HG03521 (cell line): ENCODE data around the gene TRIM72.
"Not testable (repeated sequence)": the region's sequence is repeated elsewhere in the genome, so short reads cannot be mapped to it uniquely, and the experiment has no call there.

ENCODE experiments used
- ATAC-seq: cut with Tn5 transposase; IDR thresholded peaks from one replicate; pipeline ENCODE4 v1.9.1; 2021; ENCODE audit warnings: mild to moderate bottlenecking, moderate library complexity; ENCODE audit not compliant: unreplicated experiment

Gene TRIM72

GRCh38 chr16:31277659-31278260, 63.8 kb downstream of the TRIM72 start:
- no peak for ATAC-seq

GRCh38 chr16:31278853-31279252, 64.9 kb downstream of the TRIM72 start:
- ATAC-seq, result not testable (repeated sequence)
